Measurements from ENCODE around the gene MTMR4.

GRCh38 chr17:58517378-58517927 is 3.0 kb upstream of the MTMR4 start:
- TF ChIP-seq POLR2AphosphoS5 (IDR thresholded peaks at IDR 0.05) (peak; percentile 69 to 94 (median 89)), CTCF (IDR thresholded peaks at IDR 0.05 in 8 of 11, conservative IDR thresholded peaks at IDR 0.05 in 3 of 11) (no peak), POLR2A (IDR thresholded peaks at IDR 0.05) (peak in 1 of 3 donors; percentile 84)

Data from spleen (tissue), 7 donors.